GM23338 (cell line): Measurements from ENCODE around the gene TNF.

Experiments used
- CTCF ChIP-seq, 2 experiments: fragments of 200-600 bp in 1 of 2; sonication (generic) in 1 of 2; conservative IDR thresholded peaks; 2 replicates each; pipeline versions ENCODE4 v1.5.1 to v1.6.1; 2016 to 2017; ENCODE audit warnings: antibody characterized with exemption in 2 of 2, low read depth in 2 of 2, mild to moderate bottlenecking in 2 of 2, moderate library complexity in 1 of 2
- EZH2phosphoT487 ChIP-seq: fragments of 200-600 bp; sonication (generic); IDR thresholded peaks from one replicate; pipeline ENCODE4 v1.8.1; 2018; ENCODE audit warnings: antibody characterized with exemption; ENCODE audit not compliant: unreplicated experiment
- REST ChIP-seq: IDR thresholded peaks from one replicate; pipeline ENCODE4 v1.6.1; 2018; ENCODE audit warnings: antibody characterized with exemption; ENCODE audit not compliant: unreplicated experiment

DNA sequence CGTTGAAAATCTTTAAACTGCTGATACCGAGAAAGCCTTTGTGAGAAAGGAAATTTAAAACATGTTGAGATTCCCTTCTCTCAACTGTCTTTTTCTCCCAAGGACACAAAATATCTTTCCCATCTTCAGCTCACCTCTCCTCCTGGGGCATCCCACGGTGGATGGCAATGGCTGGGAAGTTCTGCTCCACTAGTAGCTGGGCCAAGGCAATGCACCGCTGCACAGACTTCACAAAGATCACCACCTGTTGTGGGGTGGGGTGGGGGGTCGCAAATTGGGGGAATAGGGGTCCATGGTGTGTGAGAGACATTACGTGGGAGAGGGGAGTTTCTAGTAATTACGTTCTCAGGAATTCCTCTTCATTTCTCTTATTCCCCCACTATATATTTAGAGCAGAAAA lies 44.2 kb upstream of the TNF start:
- TF ChIP-seq EZH2phosphoT487: no peak
- no peak for TF ChIP-seq REST
- TF ChIP-seq CTCF (conservative IDR thresholded peaks at IDR 0.05; ENCODE audit: low read depth in 2 of 2): no peak
